ACC112 (cell line): ENCODE data around the gene KSR1.

Source experiments
- H2AFZ ChIP-seq: fragments of 200-600 bp; sonication (generic); one replicate; pipeline ENCODE4 v1.6.0; 2017; ENCODE audit warnings: antibody characterized with exemption, low read length; ENCODE audit not compliant: unreplicated experiment
- H3K27ac ChIP-seq: fragments of 200-600 bp; sonication (generic); 2 replicates; pipeline ENCODE4 v1.5.1; 2014; ENCODE audit warnings: low read depth, mild to moderate bottlenecking, antibody characterized with exemption, low read length, moderate library complexity
- H3K27me3 ChIP-seq: fragments of 200-600 bp; sonication (generic); 2 replicates; pipeline ENCODE4 v1.6.1; 2014; ENCODE audit warnings: mild to moderate bottlenecking, antibody characterized with exemption, low read length, moderate library complexity, mixed read lengths; ENCODE audit not compliant: insufficient read depth
- H3K36me3 ChIP-seq: fragments of 200-600 bp; sonication (generic); 2 replicates; pipeline ENCODE4 v1.6.1; 2016; ENCODE audit warnings: mild to moderate bottlenecking, antibody characterized with exemption, low read length, moderate library complexity, mixed read lengths; ENCODE audit not compliant: insufficient read depth
- H3K4me1 ChIP-seq: fragments of 200-600 bp; sonication (generic); one replicate; pipeline ENCODE4 v1.6.1; 2016; ENCODE audit warnings: low read length, mixed read lengths; ENCODE audit not compliant: insufficient read depth, unreplicated experiment, control insufficient read depth
- H3K4me3 ChIP-seq: fragments of 200-600 bp; sonication (generic); 2 replicates; pipeline ENCODE4 v1.5.1; 2014; ENCODE audit warnings: mild to moderate bottlenecking, low read depth, low read length
- H3K79me2 ChIP-seq: fragments of 200-600 bp; sonication (generic); one replicate; pipeline ENCODE4 v1.6.0; 2016; ENCODE audit warnings: low read length; ENCODE audit not compliant: control insufficient read depth, unreplicated experiment, insufficient read depth

The KSR1 gene

GRCh38 chr17:27539794-27540317, 83.6 kb downstream of the KSR1 start:
- H3K27me3 ChIP-seq = no peaks in the 10 kb centered on the region
- H3K27ac ChIP-seq = peak overlapping the region; percentile 81

GRCh38 chr17:27540318-27541101, 84.3 kb downstream of the KSR1 start:
- Histone ChIP-seq H3K27me3 (no peaks in the 10 kb centered on the region), H3K79me2 (no peaks in the 10 kb centered on the region), H3K4me3 (peak overlapping the region; percentile 42), H3K27ac (peak overlapping the region; percentile 92), H3K4me1 (peaks cover 33% of the 10 kb centered on the region), H2AFZ (no peak overlapping the region), H3K36me3 (no peaks in the 10 kb centered on the region)

More at GRCh38 chr17:27539794-27540317, 83.6 kb downstream of the KSR1 start:
- H3K36me3 ChIP-seq = no peaks in the 10 kb centered on the region
- peaks cover 39% of the 10 kb centered on the region for H3K4me1 ChIP-seq
- no peaks in the 10 kb centered on the region for H3K79me2 ChIP-seq
- H2AFZ ChIP-seq = no peak overlapping the region
- no peak overlapping the region for H3K4me3 ChIP-seq

- peaks cover 30% of the 10 kb centered on the region for H3K4me1 ChIP-seq
- H3K27me3 ChIP-seq = no peaks in the 10 kb centered on the region
- peak overlapping the region; percentile 92 for H3K27ac ChIP-seq
- peak overlapping the region; percentile 42; the same call in 1 of the 2 replicates for H3K4me3 ChIP-seq
- no peak overlapping the region for H2AFZ ChIP-seq
- H3K79me2 ChIP-seq = no peaks in the 10 kb centered on the region
- H3K36me3 ChIP-seq = no peaks in the 10 kb centered on the region
Observed at GRCh38 chr17:27541301-27542023, 85.2 kb downstream of the KSR1 start.

- no peak overlapping the region for H2AFZ ChIP-seq
- peaks cover 40% of the 10 kb centered on the region for H3K4me1 ChIP-seq
- no peaks in the 10 kb centered on the region for H3K27me3 ChIP-seq
- no peak overlapping the region for H3K4me3 ChIP-seq
- no peaks in the 10 kb centered on the region for H3K79me2 ChIP-seq
- no peak overlapping the region for H3K27ac ChIP-seq
- no peaks in the 10 kb centered on the region for H3K36me3 ChIP-seq
Observed at GRCh38 chr17:27542841-27543463, 86.7 kb downstream of the KSR1 start.

- H3K4me1 ChIP-seq = peaks cover 40% of the 10 kb centered on the region
- no peaks in the 10 kb centered on the region for H3K79me2 ChIP-seq
- H3K4me3 ChIP-seq = no peak overlapping the region
- H3K36me3 ChIP-seq = no peaks in the 10 kb centered on the region
- H2AFZ ChIP-seq = no peak overlapping the region
- H3K27me3 ChIP-seq = no peaks in the 10 kb centered on the region
- H3K27ac ChIP-seq = no peak overlapping the region
Observed at GRCh38 chr17:27543464-27543856, 87.2 kb downstream of the KSR1 start.

GRCh38 chr17:27543958-27544349, 87.7 kb downstream of the KSR1 start:
- Histone ChIP-seq H3K4me3 (no peak overlapping the region), H2AFZ (no peak overlapping the region), H3K4me1 (peaks cover 40% of the 10 kb centered on the region), H3K36me3 (no peaks in the 10 kb centered on the region), H3K79me2 (no peaks in the 10 kb centered on the region), H3K27me3 (no peaks in the 10 kb centered on the region), H3K27ac (no peak overlapping the region)

- H3K79me2 ChIP-seq = no peaks in the 10 kb centered on the region
- no peak overlapping the region for H3K4me3 ChIP-seq
- H2AFZ ChIP-seq = no peak overlapping the region
- H3K4me1 ChIP-seq = peaks cover 37% of the 10 kb centered on the region
- H3K27ac ChIP-seq = no peak overlapping the region
- H3K36me3 ChIP-seq = no peaks in the 10 kb centered on the region
- no peaks in the 10 kb centered on the region for H3K27me3 ChIP-seq
Observed at GRCh38 chr17:27544350-27545131, 88.3 kb downstream of the KSR1 start.

- Histone ChIP-seq H3K27ac (no peak overlapping the region), H3K79me2 (no peaks in the 10 kb centered on the region)
Observed at GRCh38 chr17:27545562-27546229, 89.4 kb downstream of the KSR1 start.

GRCh38 chr17:27546624-27547300, 90.5 kb downstream of the KSR1 start:
- H3K79me2 ChIP-seq = no peaks in the 10 kb centered on the region
- H3K36me3 ChIP-seq = no peaks in the 10 kb centered on the region
- no peak overlapping the region for H3K27ac ChIP-seq
- H3K4me3 ChIP-seq = no peak overlapping the region
- H3K4me1 ChIP-seq = peaks cover 22% of the 10 kb centered on the region
- no peak overlapping the region for H2AFZ ChIP-seq
- no peaks in the 10 kb centered on the region for H3K27me3 ChIP-seq

More at GRCh38 chr17:27545562-27546229, 89.4 kb downstream of the KSR1 start:
- Histone ChIP-seq H3K36me3 (no peaks in the 10 kb centered on the region), H3K4me1 (peaks cover 27% of the 10 kb centered on the region), H3K4me3 (no peak overlapping the region), H2AFZ (no peak overlapping the region), H3K27me3 (no peaks in the 10 kb centered on the region)
